GM06990 (cell line): ENCODE measurements around the gene EPHA6.

Experiments used
- DNase-seq: peaks from one replicate; pipeline ENCODE4 v3.0.0-alpha.2; 2011; ENCODE audit not compliant: insufficient read length; ENCODE audit errors: extremely low read depth
- H3K27me3 ChIP-seq: replicated peaks from 2 replicates; pipeline ENCODE4 v1.6.0; 2011; ENCODE audit warnings: low read length; ENCODE audit not compliant: control insufficient read depth, insufficient read depth
- H3K36me3 ChIP-seq: 2 replicates; pipeline ENCODE4 v1.5.1; 2011; ENCODE audit warnings: low read length; ENCODE audit not compliant: control insufficient read depth, insufficient read depth
- H3K4me3 ChIP-seq: replicated peaks from 2 replicates; pipeline ENCODE4 v1.5.1; 2011; ENCODE audit warnings: low read depth, mild to moderate bottlenecking, control low read depth, low read length
- TF ChIP-seq, protein P1 (sequence below): IDR thresholded peaks from 2 replicates; pipeline ENCODE4 v1.5.1; 2011; ENCODE audit warnings: low read length, control low read depth, mild to moderate bottlenecking, inconsistent platforms; ENCODE audit not compliant: insufficient read depth, poor library complexity, severe bottlenecking

EPHA6 gene

GRCh38 chr3:96863129-96863740 lies 48.8 kb downstream of the EPHA6 start:
- TF ChIP-seq, protein P1, sequence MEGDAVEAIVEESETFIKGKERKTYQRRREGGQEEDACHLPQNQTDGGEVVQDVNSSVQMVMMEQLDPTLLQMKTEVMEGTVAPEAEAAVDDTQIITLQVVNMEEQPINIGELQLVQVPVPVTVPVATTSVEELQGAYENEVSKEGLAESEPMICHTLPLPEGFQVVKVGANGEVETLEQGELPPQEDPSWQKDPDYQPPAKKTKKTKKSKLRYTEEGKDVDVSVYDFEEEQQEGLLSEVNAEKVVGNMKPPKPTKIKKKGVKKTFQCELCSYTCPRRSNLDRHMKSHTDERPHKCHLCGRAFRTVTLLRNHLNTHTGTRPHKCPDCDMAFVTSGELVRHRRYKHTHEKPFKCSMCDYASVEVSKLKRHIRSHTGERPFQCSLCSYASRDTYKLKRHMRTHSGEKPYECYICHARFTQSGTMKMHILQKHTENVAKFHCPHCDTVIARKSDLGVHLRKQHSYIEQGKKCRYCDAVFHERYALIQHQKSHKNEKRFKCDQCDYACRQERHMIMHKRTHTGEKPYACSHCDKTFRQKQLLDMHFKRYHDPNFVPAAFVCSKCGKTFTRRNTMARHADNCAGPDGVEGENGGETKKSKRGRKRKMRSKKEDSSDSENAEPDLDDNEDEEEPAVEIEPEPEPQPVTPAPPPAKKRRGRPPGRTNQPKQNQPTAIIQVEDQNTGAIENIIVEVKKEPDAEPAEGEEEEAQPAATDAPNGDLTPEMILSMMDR, result peak; percentile 74
- Histone ChIP-seq H3K27me3 (no peaks in the 10 kb centered on the region), H3K4me3 (no peak overlapping the region), H3K36me3 (no peaks in the 10 kb centered on the region)
- DNase-seq, result no peak

DNA sequence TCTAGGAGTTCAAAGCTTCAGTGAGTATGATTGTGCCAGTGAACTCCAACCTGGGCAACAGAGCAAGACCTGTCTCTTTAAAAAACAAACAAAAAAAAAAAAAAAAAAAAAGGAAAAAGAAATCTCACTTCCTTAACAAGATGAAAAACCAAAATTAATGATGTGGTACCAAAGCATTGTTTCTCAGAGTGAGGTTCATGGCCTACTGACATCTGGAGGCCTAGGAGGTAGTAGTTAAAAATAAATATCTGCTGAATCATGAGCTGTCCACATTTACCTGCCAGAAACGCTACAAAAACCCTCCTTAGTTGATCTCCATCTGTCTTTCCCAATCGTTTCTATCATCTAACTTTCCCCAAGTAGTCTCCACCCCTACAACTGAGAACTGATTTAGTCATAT lies 51.2 kb downstream of the EPHA6 start:
- Histone ChIP-seq H3K4me3 (no peak overlapping the region), H3K27me3 (no peaks in the 10 kb centered on the region), H3K36me3 (no peaks in the 10 kb centered on the region)
- peak; percentile 6 for DNase-seq
- TF ChIP-seq, protein P1, result no peak

- Histone ChIP-seq H3K27me3 (no peaks in the 10 kb centered on the region), H3K36me3 (no peaks in the 10 kb centered on the region), H3K4me3 (no peak overlapping the region)
- TF ChIP-seq, protein P1, result no peak
- no peak for DNase-seq
Observed at GRCh38 chr3:96869316-96869715, 54.9 kb downstream of the EPHA6 start.

DNA sequence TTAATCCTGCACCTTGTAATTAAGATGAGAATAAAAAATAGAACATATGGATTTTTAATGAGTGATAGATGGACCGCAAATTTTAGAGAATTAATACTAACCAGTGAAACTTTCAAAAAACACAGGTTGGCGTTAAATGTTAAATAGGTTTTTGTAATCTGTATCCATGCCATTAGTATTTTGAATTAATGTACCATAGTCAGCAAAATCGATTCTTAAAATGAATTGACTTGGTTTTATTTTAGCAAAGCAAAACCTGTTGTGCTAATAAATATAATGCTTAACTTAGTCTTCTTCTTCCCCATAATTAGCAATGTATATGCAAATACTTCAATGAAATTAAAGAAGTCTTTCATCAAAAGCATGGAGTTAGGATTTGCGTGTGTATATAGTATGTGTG lies 63.1 kb downstream of the EPHA6 start:
- no peaks in the 10 kb centered on the region for H3K36me3 ChIP-seq
- no peak overlapping the region for H3K4me3 ChIP-seq
- no peak for DNase-seq
- H3K27me3 ChIP-seq, result no peaks in the 10 kb centered on the region
- TF ChIP-seq, protein P1, result no peak

- no peaks in the 10 kb centered on the region for H3K36me3 ChIP-seq
- DNase-seq, result no peak
- H3K4me3 ChIP-seq, result no peak overlapping the region
- no peaks in the 10 kb centered on the region for H3K27me3 ChIP-seq
- TF ChIP-seq, protein P1, result no peak
Observed at GRCh38 chr3:96900031-96900430, 85.6 kb downstream of the EPHA6 start.

DNA sequence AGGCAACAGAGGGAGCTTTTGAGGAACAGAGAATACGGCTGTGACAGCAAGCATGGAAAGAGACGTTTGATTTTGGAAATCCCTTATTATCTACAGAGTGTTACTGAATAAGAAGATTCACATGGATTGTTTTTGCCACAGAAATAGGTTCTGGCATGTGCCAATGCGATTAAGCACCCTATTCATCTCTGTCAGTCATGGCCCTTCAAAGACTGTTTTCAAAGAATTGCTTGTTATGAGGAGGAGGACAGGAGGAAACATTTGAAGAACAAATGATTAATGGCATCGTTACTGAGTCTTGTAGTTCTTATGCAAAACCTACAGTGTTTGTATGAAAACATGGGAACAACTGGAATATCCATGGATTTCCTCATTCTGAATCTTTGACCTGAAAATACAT lies 86.2 kb downstream of the EPHA6 start:
- no peak for DNase-seq
- H3K27me3 ChIP-seq, result no peaks in the 10 kb centered on the region
- no peaks in the 10 kb centered on the region for H3K36me3 ChIP-seq
- TF ChIP-seq, protein P1, result no peak
- no peak overlapping the region for H3K4me3 ChIP-seq
